ENCODE measurements around the gene MYO5B.

The MYO5B gene

DNA sequence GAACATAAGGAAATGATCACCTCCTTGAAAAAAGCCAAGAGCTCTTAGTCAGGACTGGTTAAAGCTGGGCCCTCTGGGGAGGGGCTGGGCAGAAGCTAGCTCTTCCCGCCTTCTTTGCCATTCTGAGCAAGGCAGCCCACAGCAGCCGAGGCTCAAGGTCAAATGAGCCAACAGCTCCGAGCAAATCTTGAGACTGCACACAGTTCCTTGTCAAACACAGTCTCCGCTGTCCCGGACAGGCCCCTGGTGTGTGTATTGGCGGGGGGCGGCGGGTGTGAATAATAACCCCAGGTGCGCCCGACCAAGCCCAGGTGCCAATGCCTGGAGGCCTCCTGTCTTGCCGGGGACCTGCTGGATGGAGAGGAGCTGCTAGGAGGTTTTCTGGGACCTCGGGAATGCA is 335.2 kb downstream of the MYO5B start:
- no peaks in the 10 kb centered on the region for H3K79me2 ChIP-seq (ENCODE audit: insufficient read depth, low read depth)
- H3K36me3 ChIP-seq (ENCODE audit: insufficient read depth) = no peaks in the 10 kb centered on the region
- TF ChIP-seq, protein P1, sequence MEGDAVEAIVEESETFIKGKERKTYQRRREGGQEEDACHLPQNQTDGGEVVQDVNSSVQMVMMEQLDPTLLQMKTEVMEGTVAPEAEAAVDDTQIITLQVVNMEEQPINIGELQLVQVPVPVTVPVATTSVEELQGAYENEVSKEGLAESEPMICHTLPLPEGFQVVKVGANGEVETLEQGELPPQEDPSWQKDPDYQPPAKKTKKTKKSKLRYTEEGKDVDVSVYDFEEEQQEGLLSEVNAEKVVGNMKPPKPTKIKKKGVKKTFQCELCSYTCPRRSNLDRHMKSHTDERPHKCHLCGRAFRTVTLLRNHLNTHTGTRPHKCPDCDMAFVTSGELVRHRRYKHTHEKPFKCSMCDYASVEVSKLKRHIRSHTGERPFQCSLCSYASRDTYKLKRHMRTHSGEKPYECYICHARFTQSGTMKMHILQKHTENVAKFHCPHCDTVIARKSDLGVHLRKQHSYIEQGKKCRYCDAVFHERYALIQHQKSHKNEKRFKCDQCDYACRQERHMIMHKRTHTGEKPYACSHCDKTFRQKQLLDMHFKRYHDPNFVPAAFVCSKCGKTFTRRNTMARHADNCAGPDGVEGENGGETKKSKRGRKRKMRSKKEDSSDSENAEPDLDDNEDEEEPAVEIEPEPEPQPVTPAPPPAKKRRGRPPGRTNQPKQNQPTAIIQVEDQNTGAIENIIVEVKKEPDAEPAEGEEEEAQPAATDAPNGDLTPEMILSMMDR (conservative IDR thresholded peaks at IDR 0.05; ENCODE audit: low read depth, low read length) = no peak
- H3K4me2 ChIP-seq = no peak overlapping the region
- no peak overlapping the region for H2AFZ ChIP-seq (ENCODE audit: low read depth)
- H3K27me3 ChIP-seq (ENCODE audit: insufficient read depth, low read depth) = no peaks in the 10 kb centered on the region
- H3K27ac ChIP-seq = no peak overlapping the region
- no peaks in the 10 kb centered on the region for H3K4me1 ChIP-seq (ENCODE audit: low read depth, poor library complexity, severe bottlenecking)
- H3K4me3 ChIP-seq (IDR thresholded peaks at IDR 0.05; ENCODE audit: insufficient read depth, low read depth, low read length) = no peak overlapping the region
- H4K20me1 ChIP-seq (ENCODE audit: insufficient read depth) = no peaks in the 10 kb centered on the region
- H3K9ac ChIP-seq = no peak overlapping the region

DNA sequence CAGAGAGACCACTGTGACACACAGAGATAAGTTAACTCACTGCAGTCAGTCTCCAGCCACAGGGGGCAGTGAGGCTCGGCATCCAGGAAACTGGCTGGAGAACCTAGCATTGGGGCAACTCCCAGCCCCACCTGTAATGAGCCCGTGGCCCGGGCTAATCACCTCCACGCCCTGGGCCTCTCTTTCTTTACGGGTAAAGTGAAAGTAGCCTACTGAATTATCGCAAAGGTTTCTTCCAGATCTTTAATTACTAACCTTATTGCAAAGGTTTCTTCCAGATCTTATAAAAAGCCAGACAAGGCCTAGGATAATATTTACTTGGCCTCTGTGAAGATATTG is 336.0 kb downstream of the MYO5B start:
- no peaks in the 10 kb centered on the region for H3K27me3 ChIP-seq (ENCODE audit: insufficient read depth, low read depth)
- no peak overlapping the region for H3K27ac ChIP-seq
- TF ChIP-seq, protein P1 (conservative IDR thresholded peaks at IDR 0.05; ENCODE audit: low read depth, low read length) = no peak; the same call in 1 of the 2 replicates
- H3K4me2 ChIP-seq = no peak overlapping the region
- H4K20me1 ChIP-seq (ENCODE audit: insufficient read depth) = no peaks in the 10 kb centered on the region
- H3K4me3 ChIP-seq (IDR thresholded peaks at IDR 0.05; ENCODE audit: insufficient read depth, low read depth, low read length) = no peak overlapping the region
- no peak overlapping the region for H2AFZ ChIP-seq (ENCODE audit: low read depth)
- H3K36me3 ChIP-seq (ENCODE audit: insufficient read depth) = no peaks in the 10 kb centered on the region
- no peak overlapping the region for H3K9ac ChIP-seq
- no peaks in the 10 kb centered on the region for H3K79me2 ChIP-seq (ENCODE audit: insufficient read depth, low read depth)
- no peaks in the 10 kb centered on the region for H3K4me1 ChIP-seq (ENCODE audit: low read depth, poor library complexity, severe bottlenecking)

DNA sequence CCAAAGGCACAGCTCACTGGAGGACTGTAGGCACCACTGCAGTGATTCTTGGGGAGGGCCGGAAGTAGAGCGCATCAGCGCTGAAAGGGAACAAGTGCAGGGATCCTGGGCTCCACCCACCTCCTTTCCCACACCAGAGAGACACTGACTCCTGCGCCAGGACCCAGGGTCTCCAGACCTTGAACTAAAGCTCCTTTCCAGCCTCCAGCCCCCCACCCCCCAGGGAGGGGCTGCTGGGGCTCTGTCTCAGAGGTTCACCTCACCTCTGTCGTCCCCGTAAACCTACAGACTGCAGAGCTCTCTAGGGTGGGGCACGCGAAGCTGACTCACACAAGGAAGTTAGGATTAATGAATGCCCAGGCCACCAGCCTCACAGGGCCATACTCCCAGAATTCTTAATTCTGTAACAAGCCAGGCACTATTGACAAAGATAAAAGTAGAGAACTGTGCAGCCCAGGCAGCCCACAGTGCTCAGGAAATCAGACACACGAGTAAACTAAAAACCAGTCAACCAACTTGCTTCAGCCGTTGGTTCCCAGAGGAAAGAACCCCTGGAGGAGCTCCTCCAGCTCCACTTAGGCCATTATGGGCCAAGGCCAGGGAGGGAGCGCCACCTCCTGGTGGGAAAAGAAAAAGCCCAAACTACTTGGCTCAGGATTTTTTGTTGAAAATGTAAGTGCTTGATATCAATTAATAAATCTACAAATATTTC is 336.5 kb downstream of the MYO5B start:
- Histone ChIP-seq H3K36me3 (ENCODE audit: insufficient read depth) (no peaks in the 10 kb centered on the region), H3K27ac (no peak overlapping the region), H3K9ac (no peak overlapping the region), H2AFZ (ENCODE audit: low read depth) (no peak overlapping the region), H4K20me1 (ENCODE audit: insufficient read depth) (no peaks in the 10 kb centered on the region), H3K4me2 (no peak overlapping the region), H3K4me3 (IDR thresholded peaks at IDR 0.05; ENCODE audit: insufficient read depth, low read depth, low read length) (no peak overlapping the region), H3K27me3 (ENCODE audit: insufficient read depth, low read depth) (no peaks in the 10 kb centered on the region), H3K4me1 (ENCODE audit: low read depth, poor library complexity, severe bottlenecking) (no peaks in the 10 kb centered on the region), H3K79me2 (ENCODE audit: insufficient read depth, low read depth) (no peaks in the 10 kb centered on the region)
- TF ChIP-seq, protein P1 (conservative IDR thresholded peaks at IDR 0.05; ENCODE audit: low read depth, low read length) = peak; percentile 99

DNA sequence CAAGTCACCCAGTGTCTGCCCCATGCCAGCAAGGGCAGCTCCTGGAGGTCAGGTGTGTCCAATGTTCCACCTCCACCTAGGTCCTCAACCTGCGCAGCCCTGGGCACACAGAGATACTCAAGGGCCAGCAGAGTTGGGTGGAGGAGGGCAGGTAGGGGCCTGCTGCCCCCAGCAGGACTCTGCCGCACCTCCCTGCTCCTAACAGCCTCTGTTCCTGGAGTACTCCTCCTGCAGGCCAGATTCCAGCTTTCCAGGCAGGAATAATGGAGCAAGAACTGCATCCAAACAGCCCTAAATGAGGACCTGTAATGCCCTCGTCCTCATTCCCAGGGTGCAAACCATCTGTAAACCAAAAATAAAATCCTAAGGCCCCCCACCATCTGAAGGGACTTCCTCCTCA is 337.2 kb downstream of the MYO5B start:
- H3K79me2 ChIP-seq (ENCODE audit: insufficient read depth, low read depth) = no peaks in the 10 kb centered on the region
- H3K27ac ChIP-seq = no peak overlapping the region
- no peaks in the 10 kb centered on the region for H3K27me3 ChIP-seq (ENCODE audit: insufficient read depth, low read depth)
- H3K4me2 ChIP-seq = no peak overlapping the region
- H3K4me3 ChIP-seq (IDR thresholded peaks at IDR 0.05; ENCODE audit: insufficient read depth, low read depth, low read length) = no peak overlapping the region
- TF ChIP-seq, protein P1 (conservative IDR thresholded peaks at IDR 0.05; ENCODE audit: low read depth, low read length) = no peak
- no peaks in the 10 kb centered on the region for H4K20me1 ChIP-seq (ENCODE audit: insufficient read depth)
- H3K36me3 ChIP-seq (ENCODE audit: insufficient read depth) = no peaks in the 10 kb centered on the region
- no peak overlapping the region for H3K9ac ChIP-seq
- no peaks in the 10 kb centered on the region for H3K4me1 ChIP-seq (ENCODE audit: low read depth, poor library complexity, severe bottlenecking)
- H2AFZ ChIP-seq (ENCODE audit: low read depth) = no peak overlapping the region
